Left lung (tissue), 10 donors: ENCODE results near the gene CDC37. TPM values are rescaled to one million over a fixed set of nuclear protein-coding genes. Genes with fewer than 3 reads are reported as not detected.
"Not testable (repeated sequence)": the region's sequence is repeated elsewhere in the genome, so short reads cannot be mapped to it uniquely, and the experiment has no call there.

ENCODE experiments used
- ATAC-seq: fragments of 200-7000 bp; cut with Tn5 transposase; one replicate; pipeline ENCODE4 v1.9.1; 2020; ENCODE audit warnings: moderate library complexity
- DNase-seq, 4 donors: peaks; one replicate each; pipeline ENCODE4 v3.0.0-alpha.2; 2013 to 2020
- H3K27ac ChIP-seq, 2 donors: fragments of 200-600 bp; sonication (generic) in 1 of 2; one replicate each; pipeline versions ENCODE4 v1.5.0 to v1.8.0; 2020 to 2021
- H3K27me3 ChIP-seq, 2 donors: fragments of 200-600 bp; sonication (generic) in 1 of 2; one replicate each; pipeline versions ENCODE4 v1.5.0 to v1.8.0; 2020 to 2021
- H3K36me3 ChIP-seq, 2 donors: fragments of 200-600 bp; sonication (generic) in 1 of 2; one replicate each; pipeline versions ENCODE4 v1.5.0 to v1.8.0; 2020 to 2021
- H3K4me1 ChIP-seq, 2 donors: fragments of 200-600 bp; one replicate each; pipeline ENCODE4 v1.8.0; 2021
- H3K4me3 ChIP-seq, 2 donors: fragments of 200-600 bp; sonication (generic) in 1 of 2; one replicate each; pipeline versions ENCODE4 v1.5.0 to v1.8.0; 2020 to 2021; ENCODE audit warnings: mild to moderate bottlenecking in 1 of 2
- H3K9me3 ChIP-seq, 2 donors: fragments of 200-600 bp; sonication (generic) in 1 of 2; one replicate each; pipeline versions ENCODE4 v1.5.0 to v1.8.0; 2020 to 2021
- intact Hi-C, 2 donors: fragments of 100-400 bp; cut with DNase I; formaldehyde crosslinking; loops; one replicate each; pipeline versions ENCODE4 v1.11.2 to v1.14.2; 2022
- polyA plus RNA-seq, 6 donors: library from polyadenylated mRNA; unstranded; fragments of 120-200 nt; gene quantifications; one replicate each; pipeline ENCODE4 v1.2.1, GENCODE V29; 2013; ENCODE audit not compliant: insufficient read length in 6 of 6
- total RNA-seq, 2 donors: library from RNA; stranded (reverse); fragmentation: NEBNext Ultra II Directional; extraction: Animal tissue kit (Norgen Biotek cat#: 25700); gene quantifications; one replicate each; pipeline ENCODE4 v1.2.1, GENCODE V29; 2021
- TF ChIP-seq, protein P1 (sequence below), 2 donors: fragments of 200-600 bp; sonication (generic) in 1 of 2; IDR thresholded peaks; one replicate each; pipeline versions ENCODE4 v1.5.0 to v1.8.0; 2021; ENCODE audit warnings: antibody characterized with exemption in 2 of 2
- donor health status: DM: no; HTN: yes; CAD: no.
- donor health status: DM: no; HTN: no; CAD: no.

The CDC37 gene
- total and polyA plus RNA-seq, 8 donors, result 120 to 198 (median 169) TPM

DNA sequence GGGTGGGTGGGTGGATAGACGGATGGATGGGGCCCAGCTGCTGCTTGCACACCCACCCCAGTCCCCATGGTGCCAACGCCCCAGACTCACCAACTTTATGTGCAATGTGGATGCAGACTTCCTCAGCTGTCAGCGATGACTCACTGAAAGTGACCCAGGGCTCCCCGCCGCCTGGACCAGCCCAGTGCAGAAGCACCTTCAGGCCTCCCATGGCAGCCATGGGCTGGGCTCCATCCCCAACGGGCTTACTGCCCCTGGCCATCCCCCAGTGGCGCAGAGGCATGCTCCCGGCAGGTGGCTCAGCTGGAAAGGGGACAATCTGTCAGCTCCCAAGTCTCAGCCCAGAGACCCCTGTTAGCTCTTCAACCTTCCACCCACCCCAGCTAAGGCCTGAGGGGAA, 25.2 kb downstream of the CDC37 start:
- H3K27me3 ChIP-seq, result no peaks in the 10 kb centered on the region
- H3K9me3 ChIP-seq, result no peaks in the 10 kb centered on the region
- no peak overlapping the region for H3K27ac ChIP-seq
- H3K4me1 ChIP-seq, result peaks cover 0 to 63% of the 10 kb centered on the region in 2 donors
- H3K4me3 ChIP-seq, result no peak overlapping the region
- peaks cover 0 to 39% of the 10 kb centered on the region in 2 donors for H3K36me3 ChIP-seq
- TF ChIP-seq, protein P1, sequence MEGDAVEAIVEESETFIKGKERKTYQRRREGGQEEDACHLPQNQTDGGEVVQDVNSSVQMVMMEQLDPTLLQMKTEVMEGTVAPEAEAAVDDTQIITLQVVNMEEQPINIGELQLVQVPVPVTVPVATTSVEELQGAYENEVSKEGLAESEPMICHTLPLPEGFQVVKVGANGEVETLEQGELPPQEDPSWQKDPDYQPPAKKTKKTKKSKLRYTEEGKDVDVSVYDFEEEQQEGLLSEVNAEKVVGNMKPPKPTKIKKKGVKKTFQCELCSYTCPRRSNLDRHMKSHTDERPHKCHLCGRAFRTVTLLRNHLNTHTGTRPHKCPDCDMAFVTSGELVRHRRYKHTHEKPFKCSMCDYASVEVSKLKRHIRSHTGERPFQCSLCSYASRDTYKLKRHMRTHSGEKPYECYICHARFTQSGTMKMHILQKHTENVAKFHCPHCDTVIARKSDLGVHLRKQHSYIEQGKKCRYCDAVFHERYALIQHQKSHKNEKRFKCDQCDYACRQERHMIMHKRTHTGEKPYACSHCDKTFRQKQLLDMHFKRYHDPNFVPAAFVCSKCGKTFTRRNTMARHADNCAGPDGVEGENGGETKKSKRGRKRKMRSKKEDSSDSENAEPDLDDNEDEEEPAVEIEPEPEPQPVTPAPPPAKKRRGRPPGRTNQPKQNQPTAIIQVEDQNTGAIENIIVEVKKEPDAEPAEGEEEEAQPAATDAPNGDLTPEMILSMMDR (IDR thresholded peaks at IDR 0.05), result no peak
- ATAC-seq (no peak), DNase-seq (no peak)
- intact Hi-C loops, result no loop called here

DNA sequence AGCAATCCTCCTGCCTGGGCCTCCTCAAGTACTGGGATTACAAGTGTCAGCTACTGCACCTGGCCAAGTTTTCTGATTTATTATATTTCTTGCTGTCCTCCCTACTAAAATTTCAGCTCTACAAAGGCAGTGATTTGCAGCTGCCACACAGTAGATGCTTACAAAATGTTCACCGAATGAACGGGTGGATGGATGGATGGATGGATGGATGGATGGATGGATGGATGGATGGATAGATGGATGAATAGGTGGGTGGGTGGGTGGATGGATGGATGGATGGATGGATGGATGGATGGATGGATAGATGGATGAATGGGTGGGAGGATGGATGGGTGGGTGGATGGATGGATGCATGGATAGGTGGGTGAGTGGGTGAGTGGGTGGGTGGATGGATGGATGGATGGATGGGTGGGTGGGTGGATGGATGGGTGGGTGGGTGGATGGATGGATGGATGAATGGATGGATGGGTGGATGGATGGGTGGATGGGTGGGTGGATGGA, 26.2 kb downstream of the CDC37 start:
- ATAC-seq, intact Hi-C loops, H3K27ac ChIP-seq, H3K27me3 ChIP-seq, DNase-seq, H3K4me3 ChIP-seq, H3K9me3 ChIP-seq: not testable (repeated sequence)
- Histone ChIP-seq H3K4me1 (peaks cover 0 to 62% of the 10 kb centered on the region in 2 donors), H3K36me3 (peaks cover 0 to 45% of the 10 kb centered on the region in 2 donors)

DNA sequence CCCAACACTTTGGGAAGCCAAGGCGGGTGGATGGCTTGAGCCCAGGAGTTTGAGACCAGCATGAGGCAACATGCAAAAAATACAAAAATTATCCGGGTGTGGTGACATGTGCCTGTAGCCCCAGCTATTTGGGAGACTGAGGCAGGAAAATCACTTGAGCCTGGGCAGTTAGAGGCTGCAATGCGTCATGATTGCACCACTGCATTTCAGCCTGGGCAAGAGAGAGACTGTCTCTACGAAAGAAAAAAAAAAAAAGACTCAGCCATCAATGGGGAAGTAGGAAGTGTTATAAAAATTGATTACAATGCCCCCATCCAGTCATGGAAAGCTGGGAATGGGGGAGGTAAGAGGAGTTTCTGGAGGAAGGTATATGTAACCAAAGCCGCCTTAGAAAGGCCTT, 28.4 kb downstream of the CDC37 start:
- ATAC-seq (no peak), DNase-seq (no peak)
- Histone ChIP-seq H3K36me3 (peaks cover 0 to 64% of the 10 kb centered on the region in 2 donors), H3K4me1 (peaks cover 0 to 49% of the 10 kb centered on the region in 2 donors), H3K27me3 (no peaks in the 10 kb centered on the region), H3K27ac (no peak overlapping the region), H3K9me3 (no peaks in the 10 kb centered on the region), H3K4me3 (no peak overlapping the region)
- TF ChIP-seq, protein P1 (IDR thresholded peaks at IDR 0.05), result no peak
- intact Hi-C loops, result no loop called here

DNA sequence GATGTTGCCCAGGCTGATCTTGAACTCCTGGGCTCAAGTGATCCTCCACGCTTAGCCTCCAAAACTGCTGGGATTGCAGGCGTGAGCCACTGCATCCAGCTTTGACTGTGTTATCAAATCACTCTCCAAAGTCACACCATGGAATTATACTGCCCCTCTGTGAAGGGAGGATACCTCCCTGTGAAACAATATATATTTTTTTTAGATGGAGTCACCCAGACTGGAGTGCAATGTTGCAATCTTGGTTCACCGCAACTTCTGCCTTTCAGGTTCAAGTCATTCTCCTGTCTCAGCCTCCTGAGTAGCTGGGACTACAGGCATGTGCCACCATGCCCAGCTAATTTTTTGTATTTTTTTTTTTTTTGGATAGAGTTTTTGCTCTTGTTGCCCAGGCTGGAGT, 30.7 kb downstream of the CDC37 start:
- TF ChIP-seq, protein P1 (IDR thresholded peaks at IDR 0.05), result no peak
- Histone ChIP-seq H3K4me1 (peaks cover 0 to 30% of the 10 kb centered on the region in 2 donors), H3K27ac (peak overlapping the region in 1 of 2 donors; percentile 82), H3K9me3 (no peaks in the 10 kb centered on the region), H3K27me3 (no peaks in the 10 kb centered on the region), H3K36me3 (peaks cover 0 to 77% of the 10 kb centered on the region in 2 donors), H3K4me3 (no peak overlapping the region)
- peak; percentile 37 for ATAC-seq
- intact Hi-C loops, result no loop called here
- no peak for DNase-seq

DNA sequence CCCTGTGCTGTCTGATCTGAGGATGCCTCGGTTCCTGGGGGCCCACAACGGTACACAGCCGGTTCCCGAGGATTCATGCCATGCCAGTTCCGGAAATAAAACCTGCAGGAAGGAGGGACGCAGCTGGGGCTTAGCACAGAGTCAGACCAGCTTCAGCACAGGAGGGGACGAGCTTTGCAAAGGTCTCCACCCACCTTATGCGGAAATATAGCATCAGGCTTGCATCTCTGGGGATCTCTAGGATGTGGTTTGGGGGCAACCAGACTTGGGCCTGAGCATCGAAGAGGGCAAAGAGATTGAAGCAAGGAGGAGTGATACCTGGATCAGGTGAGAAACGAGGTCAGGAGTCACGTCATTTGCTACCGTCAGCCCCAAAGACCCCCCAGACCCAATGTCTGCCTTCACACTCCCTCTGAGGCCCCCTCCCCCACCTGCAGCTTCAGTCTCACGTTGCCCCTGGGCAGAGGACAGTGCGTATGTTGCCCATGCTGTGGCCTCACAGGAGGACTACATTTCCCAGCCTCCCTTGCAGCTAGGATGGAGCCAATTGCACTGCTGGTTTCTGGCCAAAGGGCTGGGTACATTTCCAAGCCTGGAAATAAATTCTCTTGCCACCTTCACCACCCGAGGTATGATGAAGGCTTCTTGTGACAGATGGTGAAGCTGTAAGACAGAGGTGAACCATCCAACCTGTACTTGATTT, 35.1 kb downstream of the CDC37 start:
- Histone ChIP-seq H3K36me3 (peaks cover 0 to 93% of the 10 kb centered on the region in 2 donors), H3K9me3 (no peaks in the 10 kb centered on the region), H3K27me3 (no peaks in the 10 kb centered on the region), H3K4me3 (no peak overlapping the region), H3K4me1 (peaks cover 0 to 12% of the 10 kb centered on the region in 2 donors), H3K27ac (no peak overlapping the region)
- no peak for DNase-seq
- TF ChIP-seq, protein P1 (IDR thresholded peaks at IDR 0.05), result no peak
- intact Hi-C loops, result no loop called here
- ATAC-seq, result no peak

DNA sequence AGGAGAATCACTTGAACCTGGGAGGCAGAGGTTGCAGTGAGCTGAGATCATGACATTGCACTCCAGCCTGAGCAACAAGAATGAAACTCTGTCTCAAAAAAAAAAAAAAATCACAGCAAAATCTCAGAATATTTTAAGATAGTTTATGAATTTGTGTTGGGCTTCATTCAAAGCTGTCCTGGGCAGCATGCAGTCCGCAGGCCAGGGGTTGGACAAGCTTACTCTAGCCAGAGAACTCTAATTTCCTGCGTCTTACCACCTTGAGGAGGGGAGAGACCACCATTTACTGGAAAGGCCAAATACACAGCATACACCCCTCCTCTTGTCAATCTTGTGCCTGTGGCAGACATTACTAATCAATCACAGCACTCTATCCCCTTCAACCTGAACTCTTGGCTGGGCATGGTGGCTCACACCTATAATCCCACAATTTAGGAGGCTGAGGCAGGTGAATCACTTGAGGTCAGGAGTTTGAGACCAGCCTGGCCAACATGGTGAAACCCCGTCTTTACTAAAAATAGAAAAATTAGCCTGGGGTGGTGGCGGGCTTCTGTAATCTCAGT, 36.3 kb downstream of the CDC37 start:
- peaks cover 0 to 98% of the 10 kb centered on the region in 2 donors for H3K36me3 ChIP-seq
- H3K4me1 ChIP-seq, H3K27me3 ChIP-seq, H3K4me3 ChIP-seq, DNase-seq, ATAC-seq, intact Hi-C loops, H3K9me3 ChIP-seq, H3K27ac ChIP-seq: not testable (repeated sequence)
